Endodermal cell (in vitro differentiated cells): ENCODE measurements around the gene TNFSF11. TPM values are rescaled to one million over a fixed set of nuclear protein-coding genes. Genes with fewer than 3 reads are reported as not detected.
"Not testable (repeated sequence)": the region's sequence is repeated elsewhere in the genome, so short reads cannot be mapped to it uniquely, and the experiment has no call there.

ENCODE experiments used
- DNase-seq: peaks from one replicate; pipeline ENCODE4 v3.0.0-alpha.2; 2017
- H3K27ac ChIP-seq: 2 replicates; pipeline ENCODE4 v1.5.1; 2013; ENCODE audit warnings: mild to moderate bottlenecking, low read depth, low read length, moderate library complexity
- H3K27me3 ChIP-seq: 2 replicates; pipeline ENCODE4 v1.6.1; 2013; ENCODE audit warnings: mild to moderate bottlenecking, low read length, moderate library complexity; ENCODE audit not compliant: insufficient read depth, control insufficient read depth, poor library complexity, severe bottlenecking
- H3K36me3 ChIP-seq: 2 replicates; pipeline ENCODE4 v1.7.0; 2013; ENCODE audit warnings: mild to moderate bottlenecking, low read length, moderate library complexity; ENCODE audit not compliant: control insufficient read depth, insufficient read depth
- H3K4me1 ChIP-seq: one replicate; pipeline ENCODE4 v1.7.0; 2013; ENCODE audit warnings: low read length; ENCODE audit not compliant: control insufficient read depth, insufficient read depth
- H3K4me3 ChIP-seq: 2 replicates; pipeline ENCODE4 v1.5.1; 2013; ENCODE audit warnings: mild to moderate bottlenecking, low read length, moderate library complexity
- H3K9ac ChIP-seq: 2 replicates; pipeline ENCODE4 v1.6.1; 2013; ENCODE audit warnings: mild to moderate bottlenecking, low read length, moderate library complexity; ENCODE audit not compliant: poor library complexity, severe bottlenecking; ENCODE audit errors: extremely low read depth
- H3K9me3 ChIP-seq: 2 replicates; pipeline ENCODE4 v1.6.1; 2013; ENCODE audit warnings: mild to moderate bottlenecking, low read length, moderate library complexity; ENCODE audit not compliant: control insufficient read depth
- H3K27ac Mint-ChIP-seq: 2 replicates; pipeline ENCODE4 v1.8.0; 2020; ENCODE audit warnings: mixed read lengths
- H3K27me3 Mint-ChIP-seq: 2 replicates; pipeline ENCODE4 v1.8.0; 2021; ENCODE audit warnings: mild to moderate bottlenecking, mixed read lengths; ENCODE audit not compliant: insufficient read depth
- H3K36me3 Mint-ChIP-seq: 2 replicates; pipeline ENCODE4 v1.8.0; 2020; ENCODE audit warnings: low read depth, mixed read lengths
- H3K4me1 Mint-ChIP-seq: 2 replicates; pipeline ENCODE4 v1.8.0; 2020; ENCODE audit warnings: mixed read lengths
- H3K4me3 Mint-ChIP-seq: 2 replicates; pipeline ENCODE4 v1.8.0; 2020; ENCODE audit warnings: mild to moderate bottlenecking, moderate library complexity, mixed read lengths
- H3K9me3 Mint-ChIP-seq: 2 replicates; pipeline ENCODE4 v1.8.0; 2020; ENCODE audit warnings: mild to moderate bottlenecking, mixed read lengths
- CTCF ChIP-seq: fragments of 200-600 bp; sonication (generic); conservative IDR thresholded peaks from 2 replicates; pipeline ENCODE4 v1.5.0; 2021; ENCODE audit warnings: antibody characterized with exemption, mild to moderate bottlenecking
- WGBS, 2 experiments: methylation state at CpG; one replicate each; pipeline versions ENCODE4 v1.1.5 to v1.1.7; 2013; ENCODE audit warnings: missing lambda C conversion rate in 2 of 2, mixed read lengths in 1 of 2; ENCODE audit not compliant: insufficient coverage in 1 of 2, insufficient read length in 1 of 2; 5-methylcytosine and 5-hydroxymethylcytosine counted together
- total RNA-seq, 2 donors: library from RNA; stranded (reverse); fragmentation: NEBNext Ultra II Directional in 1 of 2; extraction: Animal tissue kit (Norgen Biotek cat#: 25700) in 1 of 2; gene quantifications; 2 replicates in 1 of 2; 3 replicates in 1 of 2; pipeline ENCODE4 v1.2.1, GENCODE V29; 2021

The TNFSF11 gene
- total RNA-seq, 2 donors from 2014 or later = 0.53 to 1.1 TPM

GRCh38 chr13:42559057-42559456 lies 14.9 kb upstream of the TNFSF11 start:
- no peak overlapping the region for H3K4me3 Mint-ChIP-seq
- H3K27me3 ChIP-seq = no peaks in the 10 kb centered on the region
- DNase-seq = no peak
- H3K4me1 Mint-ChIP-seq = peaks cover 5% of the 10 kb centered on the region
- H3K27me3 Mint-ChIP-seq = no peaks in the 10 kb centered on the region
- H3K9me3 ChIP-seq = peaks cover 14% of the 10 kb centered on the region
- TF ChIP-seq CTCF = no peak
- H3K36me3 ChIP-seq = no peaks in the 10 kb centered on the region
- H3K4me3 ChIP-seq = no peak overlapping the region
- peaks cover 37% of the 10 kb centered on the region for H3K9me3 Mint-ChIP-seq
- H3K9ac ChIP-seq = no peak overlapping the region
- peaks cover 3% of the 10 kb centered on the region for H3K36me3 Mint-ChIP-seq
- H3K27ac ChIP-seq = no peak overlapping the region
- H3K4me1 ChIP-seq = no peaks in the 10 kb centered on the region
- H3K27ac Mint-ChIP-seq = no peak overlapping the region

GRCh38 chr13:42559573-42560218 lies 14.3 kb upstream of the TNFSF11 start:
- WGBS, 2 experiments = 92 to 96% methylated on average over 18 to 36 of the region's 36 CpGs
- H3K27ac Mint-ChIP-seq, H3K36me3 Mint-ChIP-seq, H3K36me3 ChIP-seq, H3K4me1 Mint-ChIP-seq, H3K27ac ChIP-seq, H3K4me1 ChIP-seq, H3K27me3 Mint-ChIP-seq, H3K27me3 ChIP-seq, DNase-seq, H3K4me3 Mint-ChIP-seq, H3K4me3 ChIP-seq, H3K9ac ChIP-seq: not testable (repeated sequence)
- peaks cover 40% of the 10 kb centered on the region for H3K9me3 Mint-ChIP-seq
- H3K9me3 ChIP-seq = peaks cover 20% of the 10 kb centered on the region

GRCh38 chr13:42560320-42560719 lies 13.6 kb upstream of the TNFSF11 start:
- H3K36me3 ChIP-seq, H3K4me1 Mint-ChIP-seq, H3K36me3 Mint-ChIP-seq, H3K27ac Mint-ChIP-seq, H3K4me3 ChIP-seq, H3K9ac ChIP-seq, DNase-seq, H3K27me3 Mint-ChIP-seq, H3K4me3 Mint-ChIP-seq, H3K27me3 ChIP-seq, H3K4me1 ChIP-seq, H3K27ac ChIP-seq: not testable (repeated sequence)
- peaks cover 40% of the 10 kb centered on the region for H3K9me3 Mint-ChIP-seq
- H3K9me3 ChIP-seq = peaks cover 21% of the 10 kb centered on the region
- 82 to 92% methylated on average over 6 of the region's 6 CpGs for WGBS, 2 experiments

GRCh38 chr13:42561752-42562467 lies 12.0 kb upstream of the TNFSF11 start:
- Histone ChIP-seq H3K9me3 (peaks cover 21% of the 10 kb centered on the region), H3K36me3 (no peaks in the 10 kb centered on the region), H3K27me3 (no peaks in the 10 kb centered on the region), H3K4me1 (no peaks in the 10 kb centered on the region), H3K9ac (no peak overlapping the region), H3K27ac (no peak overlapping the region), H3K4me3 (no peak overlapping the region)
- peaks cover 3% of the 10 kb centered on the region for H3K36me3 Mint-ChIP-seq
- DNase-seq = no peak
- H3K9me3 Mint-ChIP-seq = peaks cover 40% of the 10 kb centered on the region
- H3K4me1 Mint-ChIP-seq = peaks cover 5% of the 10 kb centered on the region
- no peak overlapping the region for H3K4me3 Mint-ChIP-seq
- 63 to 70% methylated on average over 2 to 3 of the region's 3 CpGs for WGBS, 2 experiments
- no peak for TF ChIP-seq CTCF
- no peak overlapping the region for H3K27ac Mint-ChIP-seq
- no peaks in the 10 kb centered on the region for H3K27me3 Mint-ChIP-seq
